SW 1271 (cell line): ENCODE measurements around the gene LACTBL1.
"Not testable (repeated sequence)": the region's sequence is repeated elsewhere in the genome, so short reads cannot be mapped to it uniquely, and the experiment has no call there.

Experiments
- DNase-seq, 2 experiments: peaks; one replicate each; lab custom pipeline; 2025; lab: John Stamatoyannopoulos, UW

Gene LACTBL1

DNA sequence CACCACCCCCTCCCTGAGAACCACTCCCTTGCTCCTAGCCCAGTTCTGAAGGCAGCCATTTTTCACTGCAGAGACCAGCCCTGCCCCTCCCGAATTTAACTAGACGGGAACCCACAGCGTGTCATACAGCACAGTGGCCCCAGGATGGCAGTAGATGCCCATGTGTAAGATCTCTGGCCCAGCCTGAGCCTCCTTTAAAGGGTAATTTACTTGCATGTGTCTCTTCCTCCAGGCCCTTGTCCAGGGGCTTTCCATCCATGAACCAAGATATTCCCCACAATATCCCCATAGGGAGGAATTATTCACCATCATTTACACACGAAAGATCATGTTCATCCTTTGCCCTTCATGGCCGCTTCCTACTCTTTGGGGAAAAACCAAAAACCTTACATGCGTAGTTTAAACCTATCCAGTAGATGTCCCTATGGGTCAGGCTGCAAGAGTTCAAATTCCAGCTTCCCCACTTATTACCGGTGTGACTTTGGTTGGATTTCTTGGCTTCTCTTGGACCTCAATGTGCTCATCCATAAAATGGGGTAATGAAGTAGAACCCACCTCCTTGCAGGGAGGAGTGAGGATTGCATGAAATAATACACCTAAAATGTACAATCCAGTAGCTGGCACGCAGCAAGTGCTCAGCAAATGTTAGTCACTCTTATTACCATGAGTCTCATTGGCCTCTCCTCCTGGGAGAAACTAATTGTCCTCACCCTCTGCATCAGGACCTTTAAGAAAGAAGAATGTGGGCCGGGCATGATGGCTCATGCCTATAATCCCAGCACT, 4.0 kb upstream of the LACTBL1 start:
- DNase-seq: peak; percentile 40 to 80

DNA sequence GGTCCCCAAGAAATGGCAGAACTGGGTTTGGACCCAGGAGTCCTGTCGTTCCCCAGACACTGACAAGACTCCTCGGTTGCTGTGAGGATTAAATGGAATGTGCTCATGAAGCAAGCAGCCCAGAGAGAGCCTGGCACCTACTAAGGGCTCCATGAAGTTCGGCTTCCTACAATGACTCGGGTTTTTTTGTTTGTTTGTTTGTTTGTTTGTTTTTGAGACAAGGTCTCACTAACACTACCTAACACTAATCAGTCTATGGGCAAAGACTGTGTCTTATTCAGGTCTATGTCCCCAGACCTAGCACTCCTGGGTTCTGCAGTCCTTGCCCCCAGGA, 3.4 kb upstream of the LACTBL1 start:
- DNase-seq: no peak

DNA sequence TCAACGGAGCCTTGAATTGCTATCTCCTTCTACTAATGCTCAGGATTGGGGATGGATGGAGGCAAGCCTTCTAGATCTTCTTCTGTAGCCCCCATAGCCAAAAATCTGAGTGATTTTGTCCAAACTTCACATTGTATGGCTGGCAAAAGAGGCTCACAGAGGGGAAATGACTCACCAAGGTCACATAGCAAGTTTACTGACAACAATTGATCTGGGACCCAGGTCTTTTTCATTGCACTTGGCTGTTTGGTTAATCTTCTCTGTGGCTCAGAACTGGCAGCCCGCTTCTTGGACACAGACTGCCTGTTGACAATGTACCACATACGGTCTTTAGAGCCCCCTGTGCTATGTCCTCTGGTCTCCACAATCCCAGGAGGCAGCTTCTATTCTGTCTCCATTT, 3.0 kb upstream of the LACTBL1 start:
- DNase-seq: no peak

DNA sequence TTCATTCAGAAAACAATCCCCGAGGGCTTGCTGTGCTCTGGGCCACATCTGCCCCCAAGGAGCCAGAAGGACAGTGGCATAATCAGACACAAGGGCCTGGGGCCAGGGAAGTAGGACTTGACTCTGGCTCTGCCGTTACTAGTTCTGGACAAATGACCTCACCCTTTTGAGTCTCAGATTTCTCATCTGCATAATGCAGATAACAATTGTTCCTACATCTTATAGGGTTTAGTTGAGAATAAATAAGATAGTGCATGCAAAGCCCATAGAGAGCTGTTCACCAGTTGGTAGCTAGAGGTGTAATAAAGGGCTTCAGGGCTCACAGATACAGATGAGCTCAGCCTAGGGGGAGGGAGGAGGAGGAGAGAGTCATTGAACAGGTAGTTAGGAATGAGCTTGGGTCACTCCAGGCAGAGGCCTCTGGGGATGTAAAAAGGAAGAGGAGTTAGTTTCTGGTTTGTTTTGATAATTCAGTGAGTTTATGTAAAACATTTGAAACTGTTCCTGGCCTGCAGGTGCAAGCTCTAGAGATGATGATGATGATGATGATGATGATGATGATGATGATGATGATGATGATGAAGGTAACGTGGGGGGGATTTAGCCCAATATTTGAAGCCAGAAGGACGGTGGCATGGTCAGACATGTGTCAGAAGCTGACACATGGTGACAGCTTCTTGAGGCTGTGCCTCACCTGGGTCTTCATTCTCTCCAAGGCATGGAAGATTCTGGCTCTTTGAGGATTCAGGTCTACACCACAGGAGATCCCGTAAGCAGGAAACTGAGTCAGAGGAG, 858 bp downstream of the LACTBL1 start:
- no peak for DNase-seq

DNA sequence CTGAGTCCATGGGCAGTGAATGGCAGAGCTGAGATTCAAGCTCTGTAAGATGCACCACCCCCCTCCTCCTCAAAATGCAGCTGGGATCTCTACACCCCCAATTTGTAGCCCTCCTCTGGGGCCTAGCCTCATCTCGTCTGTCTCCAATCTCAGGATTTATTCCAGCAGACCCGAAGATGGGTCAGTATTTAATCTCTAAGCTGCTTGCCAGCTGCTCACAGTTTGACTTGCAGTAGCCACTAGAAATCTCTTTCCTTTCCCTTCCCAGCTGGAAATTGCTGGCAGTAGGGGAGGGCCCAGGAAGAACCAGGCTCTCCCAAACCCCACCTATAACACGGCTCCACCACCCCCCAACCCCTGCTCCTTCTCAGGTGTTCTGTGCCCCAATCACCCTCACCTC, 1.5 kb downstream of the LACTBL1 start:
- no peak for DNase-seq

DNA sequence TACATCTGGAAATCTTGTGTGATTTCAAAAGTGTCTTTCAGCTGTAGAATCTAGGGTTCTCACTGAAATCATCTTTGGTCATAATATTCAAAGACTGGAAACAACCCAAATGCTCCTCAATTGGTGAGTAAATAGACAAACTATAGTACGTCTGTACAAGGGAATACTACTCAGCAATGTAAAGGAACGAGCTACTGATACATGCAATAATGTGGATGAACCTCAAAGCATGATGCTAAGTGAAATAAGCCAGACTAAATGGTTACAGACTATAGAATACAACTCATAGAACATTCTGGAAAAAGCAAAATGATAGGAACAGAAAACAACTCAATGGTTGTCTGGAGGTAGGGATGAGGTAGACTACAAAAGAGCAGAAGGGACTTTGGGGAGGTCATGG, 2.6 kb downstream of the LACTBL1 start:
- no peak for DNase-seq

DNA sequence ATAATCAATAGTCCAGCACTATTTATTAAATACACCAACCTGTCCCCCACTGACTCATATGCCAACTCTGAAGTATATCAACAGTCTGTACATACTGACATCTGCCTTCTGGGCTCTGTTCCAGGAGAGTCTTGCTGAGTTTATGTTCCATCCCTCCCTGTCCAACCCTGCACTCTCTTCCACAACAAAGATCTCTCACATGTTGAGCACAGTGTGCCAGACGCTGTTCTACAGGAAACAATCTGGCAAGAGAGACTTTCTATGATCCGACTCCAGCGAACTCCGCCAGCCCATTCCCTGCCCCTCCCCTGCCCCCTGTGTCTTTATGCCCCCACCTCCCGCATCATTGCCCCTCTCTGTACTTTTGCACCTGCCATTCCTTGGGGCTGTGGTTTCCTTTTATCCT, 3.4 kb downstream of the LACTBL1 start:
- no peak for DNase-seq

DNA sequence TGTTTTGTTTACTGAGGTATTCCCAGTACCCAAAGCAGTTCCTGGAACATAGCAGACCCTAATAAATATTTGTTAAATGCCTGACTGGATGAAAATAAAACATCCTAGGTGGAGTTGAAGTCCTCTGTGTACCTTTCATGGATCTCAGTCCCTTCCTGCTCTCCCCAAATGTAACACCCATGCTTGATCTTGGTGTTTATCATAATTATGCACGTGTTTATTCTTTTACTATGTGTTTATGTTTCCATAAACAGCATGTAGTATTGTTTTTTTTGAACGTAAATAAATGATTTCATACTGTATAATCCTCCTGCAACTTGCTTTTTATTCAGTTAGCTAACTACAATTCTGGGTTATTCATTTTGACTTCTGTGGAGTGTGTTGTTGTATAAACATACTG, 4.8 kb downstream of the LACTBL1 start:
- no peak for DNase-seq

DNA sequence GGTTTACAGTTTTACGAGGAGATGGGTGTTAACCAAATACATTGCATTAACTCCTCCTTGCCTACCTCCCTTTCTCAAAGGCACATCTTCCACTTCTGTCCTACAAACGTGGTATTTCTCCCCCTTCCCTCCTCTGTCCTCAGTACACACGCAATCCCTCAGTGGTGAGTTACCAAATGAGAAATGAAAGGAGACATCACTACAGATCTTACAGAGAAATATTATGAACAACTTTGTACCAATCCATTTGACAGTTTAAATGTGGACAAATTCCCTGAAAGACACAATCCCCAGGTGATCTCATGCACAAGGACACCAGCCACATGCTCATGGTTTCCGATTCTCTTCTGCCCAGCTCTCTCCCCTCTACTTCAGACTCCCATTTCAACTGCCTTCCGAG, 6.4 kb downstream of the LACTBL1 start:
- DNase-seq: no peak

DNA sequence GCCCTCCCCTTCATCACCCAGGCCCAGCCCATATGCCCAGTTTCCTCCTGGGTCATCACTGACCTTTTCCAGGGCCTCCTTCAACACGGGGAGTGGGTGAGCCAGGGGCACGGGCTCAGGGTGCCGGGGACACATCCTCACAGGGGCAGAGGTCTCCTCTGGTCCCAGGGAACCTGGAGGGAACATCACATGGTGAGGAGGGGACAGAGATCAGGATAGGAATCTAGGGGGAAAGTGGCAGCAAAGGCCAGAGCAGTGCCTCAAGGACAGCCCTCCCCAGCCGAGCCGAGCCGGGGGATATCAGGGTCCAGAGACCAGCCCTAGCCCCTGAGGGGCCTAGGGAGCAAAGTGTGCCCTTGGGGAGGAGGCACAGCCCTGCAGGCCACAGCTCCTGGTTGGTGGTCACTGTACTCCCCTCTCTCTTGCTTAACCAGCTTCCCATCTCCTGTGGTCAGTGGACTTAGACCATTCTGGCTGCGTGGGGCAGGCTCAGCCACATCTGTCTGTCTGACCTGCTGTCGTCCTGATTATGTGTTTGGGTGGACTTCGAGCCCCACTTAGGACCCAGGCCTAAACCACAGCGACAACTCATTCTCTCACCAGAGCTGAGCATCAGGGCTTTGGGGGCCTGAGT, 9.5 kb downstream of the LACTBL1 start:
- DNase-seq: no peak

DNA sequence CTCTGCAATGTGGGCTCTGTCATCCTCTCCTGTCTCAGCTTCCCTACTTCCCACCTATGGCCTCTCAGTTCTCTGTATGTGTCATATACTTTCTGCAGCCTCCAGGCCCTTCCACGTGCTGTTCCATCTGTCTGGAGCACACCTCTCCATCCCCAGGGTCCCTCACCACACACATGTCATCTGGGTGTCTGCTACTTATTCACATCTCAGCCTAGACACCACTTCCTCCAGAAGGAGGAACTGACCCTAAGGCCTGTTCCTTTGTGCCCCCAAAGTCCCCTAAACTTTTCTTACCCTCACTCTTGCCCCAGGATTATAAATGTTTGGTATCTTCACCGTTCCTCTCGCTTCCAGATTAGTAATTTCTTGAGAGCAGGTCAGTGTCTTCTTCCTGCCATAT, 10.1 kb downstream of the LACTBL1 start:
- no peak for DNase-seq

DNA sequence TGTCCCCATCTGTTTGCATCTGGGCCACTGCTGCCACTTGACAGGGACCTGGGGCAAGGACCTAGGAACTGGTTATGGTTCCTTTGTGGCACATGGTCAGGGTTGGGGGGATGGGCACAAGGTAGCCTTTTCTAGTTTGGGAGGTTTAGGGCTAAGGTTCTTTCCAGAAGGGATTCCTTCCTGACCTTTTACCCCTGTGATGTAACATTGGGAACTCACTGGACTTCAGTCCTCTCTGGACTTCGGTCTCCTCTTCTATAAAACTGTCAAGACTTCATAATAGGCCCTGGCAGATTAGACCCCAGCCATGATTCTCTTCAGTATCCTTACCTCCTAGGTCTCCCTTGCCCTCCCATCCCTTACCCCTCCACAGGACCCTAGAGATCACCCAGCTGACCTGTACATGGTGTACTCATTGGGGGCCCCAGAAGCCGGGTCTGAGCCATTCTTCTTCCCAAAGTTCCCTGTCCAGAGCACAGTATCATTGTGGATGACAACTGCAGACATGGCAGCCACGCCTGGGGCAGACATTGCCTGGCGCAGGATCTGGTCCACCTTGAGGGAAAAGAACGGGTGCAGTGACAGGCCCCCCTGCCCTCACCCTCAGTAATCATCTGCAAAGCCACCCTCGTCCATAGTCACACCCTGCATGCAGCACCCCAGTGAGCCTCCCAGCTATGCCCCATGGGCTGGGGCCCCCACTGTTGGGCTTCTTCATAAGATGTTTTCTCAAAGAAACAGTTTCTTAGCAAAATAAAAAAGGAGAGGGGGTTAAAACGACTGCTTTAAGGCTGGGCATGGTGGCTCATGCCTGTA, 12.9 kb downstream of the LACTBL1 start:
- no peak for DNase-seq

DNA sequence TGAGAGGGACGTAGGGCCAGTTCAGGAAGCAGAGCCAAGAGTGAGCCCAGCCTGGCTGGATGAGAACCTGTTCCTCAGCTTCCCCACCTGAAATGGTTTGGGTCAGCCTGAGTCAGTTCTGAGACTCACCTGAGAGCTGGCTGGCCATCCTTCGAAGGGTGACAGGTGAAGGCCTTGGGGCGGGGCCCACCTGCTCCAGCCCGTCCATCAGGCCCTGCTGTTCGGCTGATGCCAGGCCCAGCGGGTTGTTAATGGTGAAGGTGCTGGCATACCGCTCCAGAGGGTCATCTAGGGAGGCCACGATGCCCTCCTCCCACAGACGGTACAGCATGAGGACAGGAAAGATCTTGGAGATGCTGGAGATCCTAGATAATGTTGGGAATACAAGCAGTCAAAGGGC, 14.1 kb downstream of the LACTBL1 start:
- DNase-seq: no peak

DNA sequence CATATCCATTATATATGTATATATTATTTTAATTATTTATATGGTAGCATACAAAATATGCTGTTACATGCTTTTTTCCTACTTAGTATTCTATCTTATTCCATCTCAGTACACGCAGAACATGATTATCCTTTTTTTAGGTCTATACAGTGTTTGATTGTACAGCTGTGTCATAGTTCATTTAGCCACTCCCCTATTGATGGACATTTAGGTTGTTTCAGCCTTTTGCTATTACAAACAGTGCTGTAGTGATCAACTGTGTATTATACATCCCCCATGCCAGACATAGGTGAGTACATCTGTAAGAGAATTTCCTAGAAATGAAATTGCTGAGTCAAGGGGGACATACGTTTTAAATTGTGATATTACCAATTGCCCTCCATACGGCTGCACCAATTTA, 15.6 kb downstream of the LACTBL1 start:
- no peak for DNase-seq

DNA sequence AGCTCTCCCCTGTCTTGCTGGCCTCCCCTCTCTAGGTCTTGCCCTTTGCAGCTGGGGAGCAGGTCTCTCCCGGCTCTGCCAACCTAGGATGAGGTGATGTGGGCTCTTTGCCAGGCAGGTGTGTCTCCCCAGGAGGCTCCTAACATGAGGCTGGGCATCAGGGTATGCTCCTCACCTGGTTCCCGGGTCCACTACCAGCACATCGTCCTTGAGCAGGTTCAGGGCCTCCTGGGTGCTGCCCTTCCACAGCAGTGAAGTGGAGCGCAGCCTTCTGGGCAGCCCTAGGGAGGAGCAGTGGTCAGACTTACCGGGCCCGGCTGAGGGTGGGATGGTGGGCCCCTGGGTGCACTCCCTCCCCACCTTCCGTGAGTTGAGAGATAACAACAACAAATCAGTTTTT, 17.5 kb downstream of the LACTBL1 start:
- DNase-seq: no peak

DNA sequence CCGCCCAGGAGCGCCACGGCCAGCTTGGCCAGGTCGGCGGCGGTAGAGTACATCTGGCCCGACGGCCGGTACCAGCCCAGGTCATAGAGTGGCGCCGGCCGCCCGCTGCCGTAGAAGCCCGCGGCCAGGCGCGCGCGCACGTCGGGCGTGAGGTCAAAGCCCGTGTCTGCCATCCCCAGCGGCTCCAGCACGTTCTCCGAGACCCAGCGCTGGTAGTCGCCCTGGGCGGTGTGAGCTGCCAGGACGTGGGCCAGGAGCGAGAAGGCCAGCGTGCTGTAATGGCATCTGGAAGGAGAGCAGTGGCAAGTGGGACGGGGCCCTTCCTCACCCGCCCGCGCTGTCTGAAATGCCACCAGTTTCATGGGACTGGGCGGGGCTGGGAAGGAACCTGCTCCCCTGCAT, 18.9 kb downstream of the LACTBL1 start:
- no peak for DNase-seq

DNA sequence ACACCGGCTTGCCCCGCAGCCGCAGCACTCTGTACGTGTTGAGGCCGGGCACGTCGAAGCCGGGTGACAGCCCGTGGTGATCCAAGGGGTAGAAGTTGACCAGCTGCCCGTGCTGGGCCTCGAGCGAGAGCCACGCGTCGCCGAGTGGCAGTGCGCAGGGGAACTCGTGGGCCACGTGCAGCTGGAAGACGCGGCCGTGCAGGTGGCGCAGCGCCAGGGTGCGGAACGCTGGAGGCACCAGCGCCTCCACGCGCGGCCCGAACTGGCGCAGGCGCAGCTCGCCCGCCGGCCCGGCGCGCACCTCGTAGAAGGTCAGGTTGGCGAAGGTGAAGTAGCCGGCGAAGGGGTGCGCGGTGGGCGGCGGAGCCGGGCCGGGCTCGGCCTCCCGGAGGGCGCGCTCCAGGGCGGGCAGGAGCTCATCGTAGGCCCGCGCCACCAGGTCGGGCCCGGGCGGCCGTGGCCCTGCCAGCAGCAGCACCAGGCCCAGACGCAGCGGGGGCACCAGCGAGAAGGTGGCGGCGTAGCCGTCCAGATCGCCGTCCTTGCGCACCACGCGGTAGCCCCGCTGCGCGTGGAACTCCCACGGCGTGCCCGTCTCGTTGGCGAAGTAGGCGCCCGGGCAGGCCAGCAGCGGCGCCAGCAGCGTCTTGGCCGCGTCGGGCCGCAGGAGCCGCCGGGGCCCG, 19.5 kb downstream of the LACTBL1 start:
- no peak for DNase-seq

DNA sequence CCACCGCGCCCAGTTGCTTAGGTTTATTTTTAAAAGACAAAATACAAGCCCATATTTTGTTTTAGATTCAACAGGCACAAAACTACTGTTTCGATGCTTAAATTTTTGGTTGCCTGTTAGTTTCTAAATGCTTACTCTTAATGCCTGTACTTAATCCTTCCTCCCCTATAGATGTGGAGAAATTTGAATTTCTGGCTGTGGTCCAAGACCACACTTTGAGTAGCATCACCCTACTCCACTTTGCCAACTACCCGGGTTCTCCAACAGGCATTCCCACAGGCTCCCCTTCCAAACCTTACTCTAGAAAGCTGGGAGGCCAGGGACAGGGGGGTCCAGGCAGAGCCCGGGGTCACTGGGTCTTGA, 20.0 kb downstream of the LACTBL1 start:
- DNase-seq: no peak

DNA sequence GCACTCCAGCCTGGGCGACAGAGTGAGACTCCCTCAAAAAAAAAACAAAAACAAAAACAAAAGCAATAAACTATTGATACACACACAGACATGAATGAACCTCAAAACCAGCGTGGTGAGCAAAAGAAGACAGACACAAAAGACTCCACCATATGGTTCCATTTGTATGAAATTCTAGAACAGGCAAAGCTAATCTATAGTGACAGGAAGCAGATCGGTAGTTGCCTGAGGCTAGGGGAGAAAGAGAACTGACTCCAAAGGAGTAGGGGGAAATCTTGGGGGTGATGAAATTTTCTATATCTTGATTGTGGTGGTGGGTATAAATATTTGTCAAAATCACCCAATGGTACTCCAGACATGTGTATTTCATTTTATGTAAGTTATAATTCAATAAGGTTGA, 20.9 kb downstream of the LACTBL1 start:
- DNase-seq: no peak

DNA sequence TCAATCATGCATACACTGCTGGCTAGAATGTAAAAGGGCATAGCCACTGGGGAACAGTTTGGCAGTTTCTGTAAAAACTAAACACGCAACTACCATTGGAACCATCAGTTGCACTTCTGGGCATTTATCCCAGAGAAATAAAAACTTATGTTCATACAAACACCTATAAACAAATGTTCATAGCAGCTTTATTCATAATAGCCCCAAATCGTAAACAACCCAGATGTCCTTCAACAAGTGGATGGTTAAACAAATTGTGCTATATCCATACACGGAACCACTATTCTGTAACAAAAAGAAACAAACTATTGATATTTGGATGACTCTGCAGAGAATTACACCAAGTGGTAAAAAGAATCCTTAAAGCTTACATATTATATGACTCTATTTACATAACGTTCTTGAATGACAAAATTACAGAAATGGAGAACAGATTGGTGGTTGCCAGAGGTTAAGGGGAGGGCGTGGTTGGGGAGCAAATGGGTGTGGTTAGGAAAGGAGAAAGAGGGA, 22.8 kb downstream of the LACTBL1 start:
- no peak for DNase-seq

DNA sequence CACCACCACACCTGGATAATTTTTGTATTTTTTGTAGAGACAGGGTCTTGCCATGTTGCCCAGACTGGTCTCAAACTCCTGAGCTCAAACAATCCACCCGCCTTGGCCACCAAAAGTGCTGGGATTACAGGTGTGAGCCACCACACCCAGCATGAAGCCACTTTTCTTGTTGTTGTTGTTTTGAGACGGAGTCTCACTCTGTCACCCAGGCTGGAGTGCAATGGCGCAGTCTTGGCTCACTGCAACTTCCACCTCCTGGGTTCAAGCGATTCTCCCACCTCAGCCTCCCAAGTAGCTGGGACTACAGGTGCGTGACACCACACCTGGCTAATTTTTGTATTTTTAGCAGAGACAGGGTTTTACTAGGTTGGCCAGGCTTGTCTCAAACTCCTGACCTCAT, 27.5 kb downstream of the LACTBL1 start:
- not testable (repeated sequence) for DNase-seq
